ENCODE results near the gene RAD18. TPM values are rescaled to one million over a fixed set of nuclear protein-coding genes. Genes with fewer than 3 reads are reported as not detected.
A peak's percentile ranks its signal among the peaks of the same experiment; 100 is the strongest.

The RAD18 gene
- total RNA-seq, 1 donor, result 28.1 TPM

- no peak for TF ChIP-seq CTCF (IDR thresholded peaks at IDR 0.05; ENCODE audit: insufficient read depth, low read length)
- H3K4me3 ChIP-seq (ENCODE audit: low read depth, low read length), result no peak overlapping the region
- DNase-seq (ENCODE audit: low read depth), result no peak
Observed at GRCh38 chr3:9000041-9000440, 36.8 kb upstream of the RAD18 start.

GRCh38 chr3:8997151-8997550, 33.9 kb upstream of the RAD18 start:
- H3K4me3 ChIP-seq (ENCODE audit: low read depth, low read length), result no peak overlapping the region
- TF ChIP-seq CTCF (IDR thresholded peaks at IDR 0.05; ENCODE audit: insufficient read depth, low read length), result no peak
- DNase-seq (ENCODE audit: low read depth), result no peak

GRCh38 chr3:8996681-8997121, 33.4 kb upstream of the RAD18 start:
- peak; percentile 73 for DNase-seq (ENCODE audit: low read depth)
- TF ChIP-seq CTCF (IDR thresholded peaks at IDR 0.05; ENCODE audit: insufficient read depth, low read length), result peak; percentile 56
- H3K4me3 ChIP-seq (ENCODE audit: low read depth, low read length), result no peak overlapping the region

- no peak for DNase-seq (ENCODE audit: low read depth)
Observed at GRCh38 chr3:8996216-8996615, 32.9 kb upstream of the RAD18 start.

GRCh38 chr3:8994226-8994625, 31.0 kb upstream of the RAD18 start:
- TF ChIP-seq CTCF (IDR thresholded peaks at IDR 0.05; ENCODE audit: insufficient read depth, low read length), result no peak
- DNase-seq (ENCODE audit: low read depth), result no peak
- H3K4me3 ChIP-seq (ENCODE audit: low read depth, low read length), result no peak overlapping the region

More at GRCh38 chr3:8996216-8996615, 32.9 kb upstream of the RAD18 start:
- no peak overlapping the region for H3K4me3 ChIP-seq (ENCODE audit: low read depth, low read length)
- TF ChIP-seq CTCF (IDR thresholded peaks at IDR 0.05; ENCODE audit: insufficient read depth, low read length), result no peak

- TF ChIP-seq CTCF (IDR thresholded peaks at IDR 0.05; ENCODE audit: insufficient read depth, low read length), result no peak
- no peak for DNase-seq (ENCODE audit: low read depth)
Observed at GRCh38 chr3:8993331-8993730, 30.1 kb upstream of the RAD18 start.

GRCh38 chr3:8992854-8993253, 29.6 kb upstream of the RAD18 start:
- H3K4me3 ChIP-seq (ENCODE audit: low read depth, low read length), result no peak overlapping the region
- no peak for DNase-seq (ENCODE audit: low read depth)
- no peak for TF ChIP-seq CTCF (IDR thresholded peaks at IDR 0.05; ENCODE audit: insufficient read depth, low read length)

More at GRCh38 chr3:8993331-8993730, 30.1 kb upstream of the RAD18 start:
- no peak overlapping the region for H3K4me3 ChIP-seq (ENCODE audit: low read depth, low read length)
